Chondrocyte (in vitro differentiated cells): Measurements from ENCODE around the gene OR2W3. TPM values are rescaled to one million over a fixed set of nuclear protein-coding genes. Genes with fewer than 3 reads are reported as not detected.

Experiments
- DNase-seq: peaks from one replicate; pipeline ENCODE4 v3.0.0; 2021; ENCODE audit warnings: mixed read lengths, low spot score
- H3K27ac Mint-ChIP-seq: one replicate; pipeline ENCODE4 v1.8.0; 2021; ENCODE audit warnings: mild to moderate bottlenecking, moderate library complexity, mixed read lengths; ENCODE audit not compliant: unreplicated experiment
- H3K27me3 Mint-ChIP-seq: 2 replicates; pipeline ENCODE4 v1.8.0; 2021; ENCODE audit warnings: low read depth, mixed read lengths
- H3K36me3 Mint-ChIP-seq: 2 replicates; pipeline ENCODE4 v1.8.0; 2021; ENCODE audit warnings: low read depth, mixed read lengths
- H3K4me1 Mint-ChIP-seq: 2 replicates; pipeline ENCODE4 v1.8.0; 2021; ENCODE audit warnings: low read depth, mild to moderate bottlenecking, mixed read lengths
- H3K4me3 Mint-ChIP-seq: one replicate; pipeline ENCODE4 v1.8.0; 2021; ENCODE audit warnings: mild to moderate bottlenecking, moderate library complexity, mixed read lengths; ENCODE audit not compliant: unreplicated experiment
- H3K9me3 Mint-ChIP-seq: 2 replicates; pipeline ENCODE4 v1.8.0; 2021; ENCODE audit warnings: low read depth, mixed read lengths
- CTCF ChIP-seq: fragments of 200-600 bp; sonication (generic); IDR thresholded peaks from 2 replicates; pipeline ENCODE4 v1.5.0; 2021; ENCODE audit warnings: antibody characterized with exemption, mild to moderate bottlenecking, moderate library complexity
- total RNA-seq: library from RNA; stranded (reverse); gene quantifications from 3 replicates; pipeline ENCODE4 v1.2.1, GENCODE V29; 2021

The OR2W3 gene
- total RNA-seq, 1 donor from 2014 or later, result not detected

GRCh38 chr1:247865416-247865815 is 30.0 kb upstream of the OR2W3 start:
- peaks cover 33% of the 10 kb centered on the region for H3K9me3 Mint-ChIP-seq
- H3K4me1 Mint-ChIP-seq, result no peaks in the 10 kb centered on the region
- no peak for DNase-seq
- TF ChIP-seq CTCF, result no peak
- no peaks in the 10 kb centered on the region for H3K36me3 Mint-ChIP-seq
- H3K27ac Mint-ChIP-seq, result no peak overlapping the region
- no peak overlapping the region for H3K4me3 Mint-ChIP-seq
- H3K27me3 Mint-ChIP-seq, result no peaks in the 10 kb centered on the region

GRCh38 chr1:247883346-247883745 is 12.0 kb upstream of the OR2W3 start:
- Mint-ChIP-seq H3K9me3 (peaks cover 15% of the 10 kb centered on the region), H3K27me3 (no peaks in the 10 kb centered on the region), H3K4me1 (no peaks in the 10 kb centered on the region), H3K4me3 (no peak overlapping the region), H3K27ac (no peak overlapping the region), H3K36me3 (peaks cover 1% of the 10 kb centered on the region)
- DNase-seq, result no peak
- no peak for TF ChIP-seq CTCF

GRCh38 chr1:247884797-247885413 is 10.5 kb upstream of the OR2W3 start:
- Mint-ChIP-seq H3K27ac (no peak overlapping the region), H3K27me3 (no peaks in the 10 kb centered on the region), H3K4me1 (no peaks in the 10 kb centered on the region), H3K36me3 (no peaks in the 10 kb centered on the region), H3K9me3 (peaks cover 7% of the 10 kb centered on the region), H3K4me3 (no peak overlapping the region)
- DNase-seq, result no peak
- no peak for TF ChIP-seq CTCF

- H3K36me3 Mint-ChIP-seq, result no peaks in the 10 kb centered on the region
- H3K9me3 Mint-ChIP-seq, result peaks cover 24% of the 10 kb centered on the region
- no peak overlapping the region for H3K4me3 Mint-ChIP-seq
- no peak for DNase-seq
- no peak for TF ChIP-seq CTCF
- H3K4me1 Mint-ChIP-seq, result no peaks in the 10 kb centered on the region
- no peaks in the 10 kb centered on the region for H3K27me3 Mint-ChIP-seq
- H3K27ac Mint-ChIP-seq, result no peak overlapping the region
These were observed 589 bp downstream of the OR2W3 start for GRCh38 chr1:247895976-247896375.

GRCh38 chr1:247904122-247904521 is 8.7 kb downstream of the OR2W3 start:
- H3K9me3 Mint-ChIP-seq, result peaks cover 35% of the 10 kb centered on the region
- no peak overlapping the region for H3K4me3 Mint-ChIP-seq
- H3K36me3 Mint-ChIP-seq, result no peaks in the 10 kb centered on the region
- H3K4me1 Mint-ChIP-seq, result peaks cover 7% of the 10 kb centered on the region
- H3K27me3 Mint-ChIP-seq, result no peaks in the 10 kb centered on the region
- TF ChIP-seq CTCF, result no peak
- DNase-seq, result no peak
- H3K27ac Mint-ChIP-seq, result no peak overlapping the region
